ENCODE data around the gene SPEN. TPM values are rescaled to one million over a fixed set of nuclear protein-coding genes. Genes with fewer than 3 reads are reported as not detected.
"Not testable (repeated sequence)": the region's sequence is repeated elsewhere in the genome, so short reads cannot be mapped to it uniquely, and the experiment has no call there.

Gene SPEN
- total RNA-seq, 6 experiments from 2014 or later, result 13.5 to 33.7 (median 23.2) TPM

DNA sequence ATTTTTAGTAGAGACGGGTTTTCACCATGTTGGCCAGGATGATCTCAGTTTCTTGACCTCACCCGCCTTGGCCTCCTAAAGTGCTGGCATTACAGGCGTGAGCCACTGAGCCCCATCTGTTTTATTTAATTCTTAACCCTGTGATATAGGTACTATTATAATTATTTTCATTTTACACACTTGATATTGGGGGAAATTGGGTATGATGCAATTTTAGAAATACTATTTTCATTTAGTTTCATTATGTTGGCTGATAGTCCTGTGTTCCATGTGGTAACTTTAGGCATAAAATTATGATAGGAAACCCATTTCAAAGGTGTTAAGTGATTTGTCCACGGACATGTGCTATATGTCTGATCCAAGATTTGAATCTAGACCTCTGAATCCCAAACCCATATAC, 61.1 kb downstream of the SPEN start:
- intact Hi-C loops (cut with DNase I), result no loop called here
- TF ChIP-seq POLR2A (IDR thresholded peaks at IDR 0.05), result no peak
- TF ChIP-seq, protein P1, sequence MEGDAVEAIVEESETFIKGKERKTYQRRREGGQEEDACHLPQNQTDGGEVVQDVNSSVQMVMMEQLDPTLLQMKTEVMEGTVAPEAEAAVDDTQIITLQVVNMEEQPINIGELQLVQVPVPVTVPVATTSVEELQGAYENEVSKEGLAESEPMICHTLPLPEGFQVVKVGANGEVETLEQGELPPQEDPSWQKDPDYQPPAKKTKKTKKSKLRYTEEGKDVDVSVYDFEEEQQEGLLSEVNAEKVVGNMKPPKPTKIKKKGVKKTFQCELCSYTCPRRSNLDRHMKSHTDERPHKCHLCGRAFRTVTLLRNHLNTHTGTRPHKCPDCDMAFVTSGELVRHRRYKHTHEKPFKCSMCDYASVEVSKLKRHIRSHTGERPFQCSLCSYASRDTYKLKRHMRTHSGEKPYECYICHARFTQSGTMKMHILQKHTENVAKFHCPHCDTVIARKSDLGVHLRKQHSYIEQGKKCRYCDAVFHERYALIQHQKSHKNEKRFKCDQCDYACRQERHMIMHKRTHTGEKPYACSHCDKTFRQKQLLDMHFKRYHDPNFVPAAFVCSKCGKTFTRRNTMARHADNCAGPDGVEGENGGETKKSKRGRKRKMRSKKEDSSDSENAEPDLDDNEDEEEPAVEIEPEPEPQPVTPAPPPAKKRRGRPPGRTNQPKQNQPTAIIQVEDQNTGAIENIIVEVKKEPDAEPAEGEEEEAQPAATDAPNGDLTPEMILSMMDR (IDR thresholded peaks at IDR 0.05), result no peak
- no peak for ATAC-seq
- WGBS (ENCODE audit: insufficient coverage, low coverage, low lambda C conversion rate, missing lambda C conversion rate), result 96% methylated on average over 3 of the region's 4 CpGs
- Histone ChIP-seq H3K4me1 (no peaks in the 10 kb centered on the region), H3K36me3 (peaks cover 0 to 48% (median 9%) of the 10 kb centered on the region in 4 donors), H3K27ac (no peak overlapping the region), H3K27me3 (no peaks in the 10 kb centered on the region), H3K4me3 (no peak overlapping the region), H3K9me3 (no peaks in the 10 kb centered on the region)
- DNase-seq, result no peak

DNA sequence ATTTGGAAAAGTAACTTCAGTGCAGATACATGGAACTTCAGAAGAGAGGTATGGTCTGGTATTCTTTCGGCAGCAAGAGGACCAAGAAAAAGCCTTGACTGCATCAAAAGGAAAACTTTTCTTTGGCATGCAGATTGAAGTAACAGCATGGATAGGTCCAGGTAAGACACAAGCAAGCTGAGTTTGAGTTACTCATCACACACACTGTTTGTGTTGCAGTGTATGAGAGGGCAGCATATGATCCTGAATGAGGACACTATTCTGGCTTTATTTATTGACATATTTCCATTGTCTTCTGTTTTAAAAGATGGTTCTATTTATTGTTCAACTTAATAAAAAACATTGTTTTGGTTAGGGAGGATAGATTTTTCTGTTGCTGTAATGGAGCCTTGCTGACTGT, 63.6 kb downstream of the SPEN start:
- WGBS (ENCODE audit: insufficient coverage, low coverage, low lambda C conversion rate, missing lambda C conversion rate), result 91% methylated on average over 1 of the region's 1 CpG
- H3K4me3 ChIP-seq, result no peak overlapping the region

DNA sequence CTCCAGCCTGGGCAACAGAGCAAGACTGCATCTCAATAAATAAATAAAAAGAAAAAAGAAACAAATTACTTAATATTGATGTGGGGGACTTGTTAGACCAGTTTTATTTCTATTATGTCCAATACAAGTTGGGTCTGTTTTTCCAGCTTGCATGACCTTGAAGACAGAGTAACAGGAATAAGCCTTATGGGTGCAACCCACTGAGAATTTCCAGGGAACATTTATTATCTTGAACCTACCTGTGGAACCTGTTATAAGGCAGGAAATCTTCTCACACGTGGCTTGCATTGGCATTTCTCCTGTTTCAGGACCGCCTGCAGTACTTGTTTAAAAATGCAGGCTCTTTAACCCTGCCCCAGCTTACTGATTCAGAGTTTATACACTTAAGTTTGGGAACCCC, 64.4 kb downstream of the SPEN start:
- Histone ChIP-seq H3K27ac (no peak overlapping the region), H3K9me3 (no peaks in the 10 kb centered on the region), H3K36me3 (peaks cover 0 to 64% (median 11%) of the 10 kb centered on the region in 4 donors), H3K4me1 (peaks cover 0 to 4% (median 0%) of the 10 kb centered on the region in 4 donors), H3K4me3 (no peak overlapping the region), H3K27me3 (no peaks in the 10 kb centered on the region)
- intact Hi-C loops (cut with DNase I), result no loop called here
- TF ChIP-seq POLR2A (IDR thresholded peaks at IDR 0.05), result no peak
- TF ChIP-seq, protein P1 (IDR thresholded peaks at IDR 0.05), result no peak
- WGBS (ENCODE audit: insufficient coverage, low coverage, low lambda C conversion rate, missing lambda C conversion rate), result 75% methylated on average over 2 of the region's 2 CpGs
- ATAC-seq, result no peak
- no peak for DNase-seq

More for the DNA sequence above, 63.6 kb downstream of the SPEN start:
- ATAC-seq, result no peak
- TF ChIP-seq, protein P1 (IDR thresholded peaks at IDR 0.05), result no peak
- TF ChIP-seq POLR2A (IDR thresholded peaks at IDR 0.05), result no peak
- Histone ChIP-seq H3K4me1 (peaks cover 0 to 4% (median 0%) of the 10 kb centered on the region in 4 donors), H3K27ac (no peak overlapping the region), H3K27me3 (no peaks in the 10 kb centered on the region), H3K9me3 (no peaks in the 10 kb centered on the region), H3K36me3 (peaks cover 0 to 56% (median 10%) of the 10 kb centered on the region in 4 donors)
- DNase-seq, result no peak
- intact Hi-C loops (cut with DNase I), result no loop called here

DNA sequence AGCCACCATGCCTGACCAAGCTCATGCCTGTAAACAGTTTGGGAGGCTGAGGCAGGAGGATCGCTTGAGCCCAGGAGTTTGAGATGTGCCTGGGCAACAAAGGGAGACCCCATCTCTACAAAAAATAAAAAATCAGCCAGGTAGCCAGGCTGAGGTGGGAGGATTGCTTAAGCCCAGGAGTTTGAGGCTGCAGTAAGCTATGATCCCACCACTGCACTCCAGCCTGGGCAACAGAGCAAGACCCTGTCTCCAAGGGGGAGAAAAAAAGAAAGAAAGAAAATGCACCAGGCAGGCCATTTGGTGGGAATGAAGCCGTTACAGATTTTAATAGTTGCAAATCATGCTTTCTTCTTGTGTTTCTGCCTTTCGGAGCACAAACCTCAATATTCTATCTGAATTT, 66.1 kb downstream of the SPEN start:
- H3K9me3 ChIP-seq; intact Hi-C loops (cut with DNase I); H3K4me1 ChIP-seq; ATAC-seq; H3K27me3 ChIP-seq; H3K27ac ChIP-seq; H3K4me3 ChIP-seq; DNase-seq: not testable (repeated sequence)
- 94% methylated on average over 3 of the region's 3 CpGs for WGBS (ENCODE audit: insufficient coverage, low coverage, low lambda C conversion rate, missing lambda C conversion rate)
- H3K36me3 ChIP-seq, result peaks cover 0 to 74% (median 17%) of the 10 kb centered on the region in 4 donors

DNA sequence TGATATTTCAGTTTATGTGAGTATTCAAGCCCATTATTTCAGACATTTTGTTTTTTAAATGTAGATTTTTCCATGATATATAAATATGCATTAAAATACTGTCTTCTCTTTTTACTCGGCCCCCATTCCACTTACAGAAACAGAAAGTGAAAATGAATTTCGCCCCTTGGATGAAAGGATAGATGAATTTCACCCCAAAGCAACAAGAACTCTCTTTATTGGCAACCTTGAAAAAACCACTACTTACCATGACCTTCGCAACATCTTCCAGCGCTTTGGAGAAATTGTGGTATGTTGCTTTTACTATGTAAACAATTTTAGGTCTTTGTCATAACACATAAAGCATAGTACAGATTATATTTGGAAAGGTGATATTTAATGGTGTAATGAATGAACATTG, 68.5 kb downstream of the SPEN start:
- no peak overlapping the region for H3K4me3 ChIP-seq
- H3K27me3 ChIP-seq, result no peaks in the 10 kb centered on the region
- WGBS (ENCODE audit: insufficient coverage, low coverage, low lambda C conversion rate, missing lambda C conversion rate), result 40% methylated on average over 4 of the region's 4 CpGs
- peaks cover 0 to 77% (median 23%) of the 10 kb centered on the region in 4 donors for H3K36me3 ChIP-seq
- H3K4me1 ChIP-seq, result peaks cover 0 to 4% (median 0%) of the 10 kb centered on the region in 4 donors
- H3K9me3 ChIP-seq, result no peaks in the 10 kb centered on the region
- no peak for TF ChIP-seq POLR2A (IDR thresholded peaks at IDR 0.05)
- TF ChIP-seq, protein P1 (IDR thresholded peaks at IDR 0.05), result no peak
- ATAC-seq (no peak), DNase-seq (no peak)
- H3K27ac ChIP-seq, result no peak overlapping the region
- intact Hi-C loops (cut with DNase I), result no loop called here
